Colonic mucosa (tissue), 4 donors: ENCODE results near the gene SUGCT. TPM values are rescaled to one million over a fixed set of nuclear protein-coding genes. Genes with fewer than 3 reads are reported as not detected.

Experiments used
- DNase-seq: peaks from one replicate; pipeline ENCODE4 v3.0.0-alpha.2; 2020
- H3K27ac ChIP-seq: fragments of 200-600 bp; one replicate; pipeline ENCODE4 v1.8.0; 2021
- H3K27me3 ChIP-seq: fragments of 200-600 bp; one replicate; pipeline ENCODE4 v1.8.0; 2021
- H3K36me3 ChIP-seq: fragments of 200-600 bp; one replicate; pipeline ENCODE4 v1.8.0; 2021
- H3K4me1 ChIP-seq: fragments of 200-600 bp; one replicate; pipeline ENCODE4 v1.8.0; 2021; ENCODE audit warnings: mild to moderate bottlenecking
- H3K4me3 ChIP-seq: fragments of 200-600 bp; one replicate; pipeline ENCODE4 v1.8.0; 2021
- H3K9ac ChIP-seq, 2 donors: one replicate each; pipeline ENCODE4 v1.7.0; 2013; ENCODE audit warnings: control low read depth in 2 of 2, low read depth in 2 of 2, low read length in 2 of 2
- H3K9me3 ChIP-seq: fragments of 200-600 bp; one replicate; pipeline ENCODE4 v1.8.0; 2021
- CTCF ChIP-seq: fragments of 200-600 bp; IDR thresholded peaks from one replicate; pipeline ENCODE4 v1.8.0; 2022; ENCODE audit warnings: antibody characterized with exemption, mild to moderate bottlenecking
- intact Hi-C: fragments of 100-400 bp; cut with DNase I; formaldehyde crosslinking; loops from one replicate; pipeline ENCODE4 v1.14.1; 2022
- total RNA-seq, 2 donors: library from RNA; stranded (reverse); fragmentation: NEBNext Ultra II Directional in 1 of 2; extraction: Animal tissue kit (Norgen Biotek cat#: 25700) in 1 of 2; gene quantifications; one replicate each; pipeline ENCODE4 v1.2.1, GENCODE V29; 2021
- donor health status: healthy.
- donor health status: DM: no; HTN: no; CAD: no.
- donor health status: DM: no; HTN: no; CAD: no.

SUGCT gene
- total RNA-seq, 2 donors from 2014 or later: 3.6 to 15.1 TPM

DNA sequence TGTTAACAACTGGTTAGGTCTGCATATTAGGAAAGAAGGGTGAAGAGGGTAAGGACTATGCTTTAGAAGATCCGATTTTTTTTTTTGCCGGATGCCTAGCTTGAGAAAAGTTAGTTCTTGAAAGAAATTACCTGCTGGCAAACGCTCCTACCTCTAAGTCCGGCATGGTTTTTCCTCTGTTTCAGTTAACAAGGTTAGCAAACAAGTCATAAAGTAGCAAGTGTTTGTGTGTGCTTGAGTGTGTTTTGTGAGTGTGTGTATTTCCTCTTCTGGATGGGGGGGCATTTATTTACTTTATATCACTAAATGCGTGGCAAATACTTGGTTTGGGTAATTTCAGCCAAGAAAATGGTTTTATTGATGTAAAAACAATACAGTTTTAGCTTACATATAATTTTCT, 195.6 kb downstream of the SUGCT start:
- Histone ChIP-seq H3K4me3 (no peak overlapping the region), H3K9ac (no peak overlapping the region), H3K27ac (no peak overlapping the region), H3K9me3 (no peaks in the 10 kb centered on the region), H3K36me3 (no peaks in the 10 kb centered on the region), H3K4me1 (peaks cover 6% of the 10 kb centered on the region), H3K27me3 (no peaks in the 10 kb centered on the region)
- no peak for TF ChIP-seq CTCF
- no peak for DNase-seq
- intact Hi-C loops: loop anchor here (5.0 kb wide), 1 partner anchor 1367 kb away; no protein-coding TSS in a partner anchor

DNA sequence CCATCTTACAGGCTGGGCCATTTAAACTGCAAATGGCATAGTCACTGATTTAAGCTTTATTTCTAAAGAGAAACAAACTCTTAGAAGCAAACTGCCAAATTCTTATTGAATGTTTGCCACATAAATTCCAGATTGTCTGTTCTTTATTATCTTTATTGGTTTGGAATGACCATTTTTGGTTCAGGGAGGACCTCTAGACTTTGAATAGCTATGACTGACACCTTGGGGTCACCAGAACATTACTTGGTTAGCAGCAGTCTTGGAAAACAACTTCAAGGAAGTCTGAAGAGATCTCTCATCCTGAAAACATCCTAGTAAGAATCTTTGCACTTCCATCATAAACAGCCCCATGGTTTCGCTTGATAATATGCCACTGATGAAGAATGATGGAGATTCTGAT, 197.1 kb downstream of the SUGCT start:
- Histone ChIP-seq H3K4me1 (peaks cover 6% of the 10 kb centered on the region), H3K4me3 (no peak overlapping the region), H3K9me3 (no peaks in the 10 kb centered on the region), H3K9ac (no peak overlapping the region), H3K27me3 (no peaks in the 10 kb centered on the region), H3K27ac (no peak overlapping the region), H3K36me3 (no peaks in the 10 kb centered on the region)
- DNase-seq: no peak
- intact Hi-C loops: loop anchor here (5.0 kb wide), 1 partner anchor 1365 kb away; no protein-coding TSS in a partner anchor
- no peak for TF ChIP-seq CTCF

GRCh38 chr7:40332516-40332915, 197.7 kb downstream of the SUGCT start:
- Histone ChIP-seq H3K9me3 (no peaks in the 10 kb centered on the region), H3K4me1 (peaks cover 6% of the 10 kb centered on the region), H3K27ac (no peak overlapping the region), H3K4me3 (no peak overlapping the region), H3K36me3 (no peaks in the 10 kb centered on the region), H3K9ac (no peak overlapping the region), H3K27me3 (no peaks in the 10 kb centered on the region)
- intact Hi-C loops: loop anchor here (5.0 kb wide), 1 partner anchor 1365 kb away; no protein-coding TSS in a partner anchor
- DNase-seq: no peak
- no peak for TF ChIP-seq CTCF

DNA sequence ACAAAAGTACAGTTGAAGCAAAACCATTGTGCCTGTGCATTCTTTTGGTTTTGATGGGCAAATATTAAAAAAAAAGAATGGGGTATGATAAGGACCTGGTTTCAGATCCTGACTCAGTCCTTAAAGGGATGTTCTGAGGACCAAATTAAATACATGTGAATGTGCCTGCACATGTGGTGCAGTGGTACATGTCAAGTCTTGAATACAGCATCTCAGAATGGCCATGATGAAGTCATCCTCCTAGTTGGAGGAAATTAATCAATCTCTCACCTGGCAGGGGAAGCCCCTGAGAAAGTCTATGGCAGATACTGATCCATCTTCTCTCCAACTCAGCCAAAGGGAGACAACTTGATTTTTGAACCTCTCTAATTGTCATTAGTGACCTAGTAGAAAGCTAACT, 207.0 kb downstream of the SUGCT start:
- H3K9me3 ChIP-seq: no peaks in the 10 kb centered on the region
- no peaks in the 10 kb centered on the region for H3K27me3 ChIP-seq
- no peak overlapping the region for H3K4me3 ChIP-seq
- intact Hi-C loops: loop anchor here (10.0 kb wide), 1 partner anchor 263 kb away; no protein-coding TSS in a partner anchor
- H3K9ac ChIP-seq: no peak overlapping the region
- no peaks in the 10 kb centered on the region for H3K36me3 ChIP-seq
- DNase-seq: no peak
- H3K4me1 ChIP-seq: no peaks in the 10 kb centered on the region
- H3K27ac ChIP-seq: no peak overlapping the region
- TF ChIP-seq CTCF: no peak

DNA sequence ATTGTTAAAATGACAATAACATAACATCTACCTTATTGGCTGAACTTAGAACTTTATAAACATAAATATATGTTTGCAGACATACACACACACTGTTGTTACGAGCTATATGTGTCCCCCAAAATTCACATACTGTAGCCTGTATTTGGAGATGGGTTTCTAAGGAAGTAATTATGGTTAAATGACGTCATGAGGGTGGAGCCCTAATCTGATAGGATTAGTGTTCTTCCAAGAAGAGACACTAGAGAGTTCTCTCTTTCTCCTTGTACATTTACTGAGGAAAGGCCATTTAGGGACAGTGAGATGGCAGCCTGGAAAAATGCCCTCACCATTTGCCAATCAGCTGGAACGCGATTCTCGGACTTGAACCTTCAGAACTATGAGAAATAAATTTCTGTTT, 211.7 kb downstream of the SUGCT start:
- DNase-seq: no peak
- Histone ChIP-seq H3K36me3 (no peaks in the 10 kb centered on the region), H3K27ac (no peak overlapping the region), H3K9ac (no peak overlapping the region), H3K4me1 (no peaks in the 10 kb centered on the region), H3K9me3 (no peaks in the 10 kb centered on the region), H3K27me3 (no peaks in the 10 kb centered on the region), H3K4me3 (no peak overlapping the region)
- no peak for TF ChIP-seq CTCF
- intact Hi-C loops: loop anchor here (10.0 kb wide), 1 partner anchor 258 kb away; no protein-coding TSS in a partner anchor
